HG03565 (cell line): Measurements from ENCODE around the gene HYDIN.
"Not testable (repeated sequence)": the region's sequence is repeated elsewhere in the genome, so short reads cannot be mapped to it uniquely, and the experiment has no call there.

Experiments
- ATAC-seq: cut with Tn5 transposase; IDR thresholded peaks from one replicate; pipeline ENCODE4 v1.9.1; 2021; ENCODE audit warnings: mild to moderate bottlenecking, moderate library complexity; ENCODE audit not compliant: unreplicated experiment

Gene HYDIN

DNA sequence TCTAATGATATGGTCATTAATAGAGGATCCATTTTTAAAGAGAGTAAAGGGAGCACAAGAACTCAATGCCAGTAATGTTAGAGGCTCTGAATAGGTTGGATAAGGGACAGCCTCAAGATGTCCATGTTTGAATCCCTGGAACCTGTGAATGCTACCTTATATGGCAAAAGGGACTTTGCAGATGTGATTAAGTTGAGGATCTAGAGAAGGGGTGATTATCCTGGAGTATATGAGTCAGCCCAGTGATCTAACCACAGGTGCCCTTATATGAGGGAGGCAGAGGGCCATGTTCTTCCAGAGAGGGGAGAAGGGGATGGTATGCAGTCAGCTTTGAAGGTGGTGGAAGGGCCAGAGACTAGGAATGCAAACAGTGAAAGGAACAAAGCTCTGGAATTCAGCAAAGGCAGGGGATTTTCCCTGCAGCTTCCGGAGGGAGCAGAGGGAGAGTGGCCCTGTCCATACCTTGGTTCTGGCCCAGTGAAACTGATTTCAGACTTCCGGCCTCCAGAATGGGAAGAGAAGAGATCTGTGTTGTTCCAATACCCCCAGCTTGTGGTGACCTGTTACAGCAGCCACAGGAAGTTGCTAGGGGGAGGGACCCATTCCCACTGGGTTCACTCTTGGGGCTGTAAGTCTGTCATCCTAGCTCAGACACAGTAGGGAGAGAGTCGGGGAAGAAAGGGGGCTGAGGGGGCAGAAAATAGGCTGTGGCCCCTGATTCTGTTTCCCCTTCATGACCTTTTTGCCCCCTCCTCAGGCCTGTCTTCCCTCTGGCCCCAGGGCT lies 220.9 kb downstream of the HYDIN start:
- not testable (repeated sequence) for ATAC-seq

DNA sequence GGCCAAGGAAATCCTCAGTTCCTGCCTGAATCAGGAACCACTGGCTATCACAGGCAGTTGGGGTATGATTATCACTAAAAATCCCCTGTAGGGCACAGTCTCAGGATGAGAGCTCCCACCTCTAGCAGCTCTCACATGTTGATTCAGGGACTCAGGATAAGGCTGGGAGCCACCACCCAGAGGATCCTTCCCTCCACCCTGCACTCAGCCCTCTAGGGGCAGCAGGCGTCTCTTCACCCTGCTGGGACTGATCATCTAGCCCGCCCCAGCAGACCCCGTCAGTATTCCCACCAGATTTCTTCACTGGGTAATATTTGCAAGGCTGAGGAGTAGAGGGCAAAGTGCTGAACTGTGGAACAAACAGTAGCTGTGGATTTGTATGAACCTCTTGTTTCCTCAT lies 224.0 kb downstream of the HYDIN start:
- not testable (repeated sequence) for ATAC-seq

- not testable (repeated sequence) for ATAC-seq
Observed at GRCh38 chr16:70999735-71000134, 230.8 kb downstream of the HYDIN start.

DNA sequence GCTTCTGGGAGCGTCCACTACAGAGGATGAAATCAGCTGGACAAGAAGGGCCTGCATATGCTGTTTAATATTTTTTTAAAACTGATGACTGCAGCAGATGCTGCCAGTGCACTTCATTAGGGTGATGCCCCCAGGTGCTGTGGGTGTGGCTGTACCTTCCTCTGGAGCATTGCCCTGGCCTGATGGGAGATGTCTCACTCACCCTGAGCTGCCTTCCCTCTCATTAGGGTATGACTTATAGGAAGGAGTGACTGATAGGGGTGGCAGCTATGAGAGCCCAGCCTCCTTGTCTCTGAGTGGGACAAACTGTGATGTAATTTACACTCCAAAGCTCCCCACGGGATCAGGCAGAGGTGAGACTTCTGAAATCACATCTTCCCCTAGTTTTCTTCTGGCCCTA lies 234.7 kb downstream of the HYDIN start:
- not testable (repeated sequence) for ATAC-seq

GRCh38 chr16:70992511-70992910 lies 238.0 kb downstream of the HYDIN start:
- not testable (repeated sequence) for ATAC-seq

DNA sequence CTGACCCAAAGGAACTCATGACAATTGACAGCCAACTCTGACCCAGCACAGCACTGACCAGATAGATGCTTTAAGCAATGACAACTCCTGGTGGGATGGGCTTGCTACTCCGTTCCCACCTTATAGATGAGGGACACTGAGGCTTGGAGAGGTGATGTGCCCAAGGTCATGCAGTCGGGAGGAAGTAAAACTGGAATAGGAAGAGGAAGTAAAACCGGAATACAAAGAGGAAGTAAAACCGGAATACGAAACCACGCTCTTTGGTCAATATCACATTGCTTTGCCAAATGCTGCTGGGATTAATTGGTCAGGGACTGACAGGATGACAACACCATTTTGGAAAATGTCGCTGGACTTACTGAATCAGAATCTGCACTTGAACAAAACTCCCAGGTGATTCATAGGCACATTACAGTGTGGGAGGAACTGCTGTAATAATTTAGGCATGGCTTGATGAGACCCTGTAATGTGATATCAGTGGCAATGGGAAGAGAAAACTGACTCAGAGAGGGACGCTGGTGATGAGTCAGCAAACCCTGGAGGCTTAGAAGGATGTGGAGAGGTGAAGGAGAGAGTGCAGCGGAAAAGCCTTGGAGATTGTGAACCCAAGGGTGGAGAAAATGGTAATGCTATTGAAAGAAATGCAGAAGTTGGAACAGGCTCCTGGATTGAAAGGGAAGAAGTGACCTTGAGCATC lies 243.4 kb downstream of the HYDIN start:
- ATAC-seq = not testable (repeated sequence)

- not testable (repeated sequence) for ATAC-seq
Observed at GRCh38 chr16:70984675-70985074, 245.8 kb downstream of the HYDIN start.

DNA sequence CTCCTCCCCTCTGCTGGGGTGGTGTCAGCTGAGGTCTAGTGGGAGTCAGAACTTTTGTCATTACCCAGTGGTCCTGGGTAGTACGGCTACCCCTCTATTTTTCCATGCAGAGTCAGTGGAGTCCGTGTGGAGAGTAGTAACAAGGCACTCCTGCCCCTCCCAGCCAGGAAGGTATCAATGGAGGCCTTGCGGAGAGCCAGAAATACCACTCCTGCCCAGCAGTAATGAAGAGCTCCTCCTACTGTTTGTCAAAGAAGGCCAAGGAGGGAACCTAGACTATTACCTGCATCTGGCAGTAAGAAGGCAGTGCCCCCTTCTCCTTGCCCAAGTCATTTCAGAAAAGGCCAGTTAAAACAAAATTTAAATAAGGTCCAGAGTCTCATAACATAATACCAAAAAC lies 262.2 kb downstream of the HYDIN start:
- ATAC-seq = not testable (repeated sequence)

DNA sequence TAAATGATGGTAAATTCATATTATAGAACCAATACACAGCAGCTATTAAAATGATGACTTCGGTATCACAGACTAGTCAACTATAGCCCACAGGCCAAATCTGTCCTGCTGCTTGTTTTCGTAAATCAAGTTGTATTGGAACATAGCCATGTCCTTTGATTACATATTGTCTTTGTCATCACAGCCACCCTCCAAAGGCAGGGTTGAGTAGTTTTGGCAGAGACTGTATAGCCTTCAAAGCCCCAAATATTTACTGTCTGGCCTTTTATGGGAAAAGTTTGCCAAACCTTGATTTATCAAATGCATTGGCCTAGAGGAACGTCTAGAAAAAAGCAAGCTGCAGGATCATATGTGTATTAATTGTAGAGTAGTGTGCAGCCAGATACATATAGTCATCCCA lies 270.4 kb downstream of the HYDIN start:
- ATAC-seq = not testable (repeated sequence)

DNA sequence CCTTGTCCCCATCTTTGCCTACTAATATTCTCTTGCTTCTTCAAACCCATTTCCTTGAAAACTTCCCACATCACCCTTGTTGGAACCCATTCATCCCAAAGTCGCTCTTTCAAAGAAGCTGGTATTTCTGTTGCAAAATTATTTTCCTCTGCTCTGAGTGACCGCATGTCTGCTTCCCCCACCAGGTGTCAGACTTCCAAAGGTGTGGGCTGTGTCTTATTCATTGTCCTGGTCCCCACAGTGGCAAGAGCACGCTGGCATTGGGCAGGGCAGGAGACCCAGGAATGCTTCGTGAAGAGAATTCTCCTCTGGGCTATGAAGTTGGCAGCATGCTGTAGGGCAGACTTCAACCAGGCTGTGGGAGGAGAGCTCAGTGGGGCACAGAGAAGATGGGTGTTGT lies 275.6 kb downstream of the HYDIN start:
- not testable (repeated sequence) for ATAC-seq

- not testable (repeated sequence) for ATAC-seq
Observed at GRCh38 chr16:70953824-70954223, 276.7 kb downstream of the HYDIN start.

DNA sequence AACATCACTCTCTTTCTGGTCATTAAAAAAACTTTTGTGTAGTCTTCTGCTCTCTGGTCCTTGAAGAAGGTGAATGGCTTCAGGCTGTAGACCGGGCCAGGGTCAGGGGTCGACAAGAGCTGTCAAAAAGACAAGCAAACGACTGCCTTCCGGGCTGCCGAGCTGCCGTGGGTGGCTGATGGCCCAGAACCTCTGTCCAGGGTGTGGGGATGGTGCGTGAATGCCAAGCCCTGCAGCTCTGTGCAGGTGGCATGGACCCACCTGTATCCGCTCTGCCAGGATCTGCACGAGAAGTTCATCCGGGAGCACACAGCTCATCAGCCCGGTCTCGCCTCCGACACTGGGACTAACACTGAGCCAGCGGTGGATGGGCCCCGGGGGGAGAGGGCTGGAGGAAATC lies 287.0 kb downstream of the HYDIN start:
- ATAC-seq = not testable (repeated sequence)

DNA sequence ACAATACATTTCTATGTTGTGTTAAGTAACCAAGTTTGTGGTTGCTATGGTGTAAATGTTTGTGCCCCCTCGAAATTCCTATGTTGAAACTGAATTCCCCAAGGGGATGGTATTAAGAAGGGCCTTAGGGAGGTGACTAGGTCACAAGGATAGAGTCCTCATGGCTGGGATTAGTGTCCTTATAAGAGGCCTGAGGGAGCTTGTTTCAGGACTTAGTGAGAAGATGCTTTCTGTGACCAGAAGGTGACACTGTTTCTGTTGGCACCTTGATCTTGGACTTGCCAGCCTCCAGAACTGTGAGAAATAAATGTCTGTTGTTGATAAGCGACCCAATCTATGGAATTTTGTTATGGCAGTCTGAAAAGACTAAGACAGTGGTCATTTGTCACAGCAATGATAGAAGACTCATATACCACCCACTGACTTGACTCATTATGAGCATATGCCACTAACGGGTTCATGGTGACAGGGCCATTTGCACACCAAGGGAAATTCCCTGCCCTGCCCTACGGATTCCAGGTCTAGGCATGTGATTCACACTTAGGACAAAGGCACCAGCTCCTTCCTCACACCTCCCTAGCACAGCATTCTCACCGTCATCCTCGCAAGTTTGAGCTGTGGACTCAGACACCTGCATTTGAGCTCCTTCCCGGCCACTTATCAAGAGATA lies 290.7 kb downstream of the HYDIN start:
- ATAC-seq = not testable (repeated sequence)

DNA sequence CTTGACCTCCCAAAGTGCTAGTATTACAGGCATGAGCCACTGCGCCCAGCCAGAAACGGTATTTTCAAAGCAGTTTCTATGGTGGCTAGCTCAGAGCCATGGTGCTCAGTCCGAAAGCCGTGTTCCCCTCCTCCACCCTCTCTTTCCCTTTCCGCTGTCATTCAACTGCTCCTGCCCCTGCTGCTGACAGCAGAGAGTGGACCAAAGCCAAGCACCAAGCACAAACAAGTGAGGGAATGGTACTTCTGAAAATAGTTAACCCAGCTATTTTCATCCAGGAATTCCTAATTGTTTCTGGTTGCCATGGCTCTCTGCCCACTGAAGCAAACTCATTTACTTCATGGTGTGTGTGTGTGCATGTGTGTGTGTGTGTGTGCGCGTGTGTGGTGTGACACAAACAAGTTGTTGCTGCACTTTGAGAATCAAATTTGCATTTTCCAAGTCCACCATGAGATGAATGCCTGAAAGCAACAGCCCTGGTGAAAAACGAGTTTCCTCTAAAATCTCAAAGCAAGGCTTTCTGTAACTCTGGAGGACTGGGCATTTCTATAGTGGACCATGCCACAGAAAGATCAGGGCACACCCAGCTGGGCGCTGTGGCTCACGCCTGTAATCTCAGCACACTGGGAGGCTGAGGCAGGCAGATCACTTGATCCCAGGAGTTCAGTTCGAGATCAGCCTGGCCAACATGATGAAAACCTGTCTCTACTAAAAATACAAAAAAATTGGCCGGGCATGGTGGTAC lies 293.6 kb downstream of the HYDIN start:
- ATAC-seq = not testable (repeated sequence)

DNA sequence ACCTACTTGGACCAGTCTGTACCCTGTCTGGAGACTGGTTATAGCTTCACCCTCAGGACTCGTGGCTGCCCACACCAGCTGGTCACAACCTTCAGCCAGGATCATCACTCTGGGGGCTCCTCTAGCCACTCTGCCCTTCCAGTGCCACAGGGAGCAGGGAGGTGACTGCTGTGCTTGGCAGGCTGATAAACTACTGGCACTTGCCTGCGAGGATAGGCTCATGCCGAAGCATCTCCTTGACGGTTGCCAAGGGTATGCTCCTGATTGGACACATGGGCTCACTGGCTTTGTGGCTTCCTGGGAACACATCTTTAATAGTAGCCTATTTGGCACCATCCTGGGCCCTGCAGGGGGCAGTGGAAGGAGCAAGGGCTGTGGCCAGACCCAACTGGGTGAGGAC lies 295.2 kb downstream of the HYDIN start:
- not testable (repeated sequence) for ATAC-seq

DNA sequence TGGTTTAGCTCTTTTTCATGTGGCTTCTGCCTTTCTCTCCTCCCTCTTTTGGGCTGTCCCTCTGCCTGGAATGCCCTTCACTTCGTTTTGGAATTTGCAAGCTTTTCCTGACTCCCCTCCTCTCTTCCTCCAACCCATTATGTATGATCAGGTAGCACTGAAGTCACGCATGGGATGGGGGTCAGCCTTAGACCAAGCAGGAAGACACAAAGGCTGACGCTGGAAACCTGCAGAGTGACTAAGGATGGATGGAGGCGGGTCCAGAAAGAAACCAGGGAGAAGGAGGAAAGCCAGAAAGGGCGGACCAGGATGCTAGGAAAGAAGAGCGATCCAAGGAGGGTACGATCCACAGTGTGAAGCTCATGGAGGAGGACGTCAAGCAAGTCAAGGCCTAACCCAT lies 296.8 kb downstream of the HYDIN start:
- not testable (repeated sequence) for ATAC-seq

- not testable (repeated sequence) for ATAC-seq
Observed at GRCh38 chr16:70930757-70931156, 299.8 kb downstream of the HYDIN start.

DNA sequence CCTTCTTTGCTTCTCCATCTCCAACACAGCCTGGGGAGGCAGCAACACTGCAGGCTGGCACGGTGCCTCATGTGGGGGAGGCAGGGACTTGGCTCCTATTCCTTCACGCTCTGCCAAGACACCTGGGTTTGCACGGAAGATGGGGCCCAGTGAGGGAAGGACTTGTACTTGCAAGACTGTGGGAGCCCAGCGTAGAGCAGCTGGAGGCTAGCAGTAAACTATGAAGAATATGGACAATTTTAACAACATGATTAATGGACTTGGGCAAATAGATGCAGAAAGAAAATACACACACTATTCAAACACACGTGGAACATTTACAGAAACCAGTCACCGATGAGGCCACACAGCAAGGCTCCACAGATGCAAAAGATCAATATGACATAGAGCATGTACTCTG lies 308.4 kb downstream of the HYDIN start:
- ATAC-seq = not testable (repeated sequence)

GRCh38 chr16:70920661-70921060 lies 309.9 kb downstream of the HYDIN start:
- ATAC-seq = not testable (repeated sequence)

- ATAC-seq = not testable (repeated sequence)
Observed at GRCh38 chr16:70888208-70888607, 342.3 kb downstream of the HYDIN start.

GRCh38 chr16:70884652-70885051 lies 345.9 kb downstream of the HYDIN start:
- ATAC-seq = not testable (repeated sequence)
